HEK293 (cell line): ENCODE data around the gene SEZ6L.

Experiments used
- CTCF ChIA-PET: fragments of 350-600 bp; formaldehyde crosslinking; extraction: SDS; loops from one replicate; lab custom pipeline; 2021; ENCODE audit warnings: antibody characterized with exemption; lab: Yijun Ruan, JAX
- POLR2A ChIA-PET: fragments of 300-600 bp; formaldehyde crosslinking; extraction: SDS; loops from one replicate; lab custom pipeline; 2020; ENCODE audit warnings: antibody characterized with exemption, inconsistent platforms; lab: Yijun Ruan, JAX
- H3K27ac ChIP-seq: fragments of 200-500 bp; sonication (Bioruptor generic); 2 replicates; pipeline ENCODE4 v1.5.1; 2014; ENCODE audit warnings: low read depth, low read length, control low read depth, inconsistent platforms; ENCODE audit errors: extremely low read depth
- H3K36me3 ChIP-seq, 2 experiments: fragments of 200-500 bp in 1 of 2; sonication (Bioruptor generic) in 1 of 2; 1 replicate in 1 of 2; 2 replicates in 1 of 2; pipeline ENCODE4 v1.5.1; 2014 to 2017; ENCODE audit warnings: inconsistent platforms in 2 of 2, low read length in 2 of 2; ENCODE audit not compliant: control insufficient read depth in 2 of 2, insufficient read depth in 1 of 2
- H3K4me1 ChIP-seq: fragments of 200-500 bp; sonication (Bioruptor generic); 2 replicates; pipeline ENCODE4 v1.5.1; 2014; ENCODE audit warnings: mild to moderate bottlenecking, low read length, inconsistent platforms; ENCODE audit not compliant: control insufficient read depth, insufficient read depth
- H3K4me3 ChIP-seq: 2 replicates; pipeline ENCODE4 v1.5.1; 2011; ENCODE audit warnings: low read depth, mild to moderate bottlenecking, control low read depth, low read length, moderate library complexity
- H3K9me3 ChIP-seq: fragments of 200-500 bp; sonication (Bioruptor generic); 2 replicates; pipeline ENCODE4 v1.5.1; 2014; ENCODE audit warnings: low read depth, low read length, inconsistent platforms; ENCODE audit not compliant: control insufficient read depth, insufficient read depth
- ATF2 ChIP-seq: fragments of 450-650 bp; formaldehyde crosslinking; IDR thresholded peaks from 2 replicates; pipeline ENCODE4 v1.5.1; 2016; ENCODE audit warnings: missing biosample characterization, missing genetic modification characterization, low read depth
- GLIS1 ChIP-seq: fragments of 450-650 bp; formaldehyde crosslinking; IDR thresholded peaks from 2 replicates; pipeline ENCODE4 v1.5.1; 2016; ENCODE audit warnings: missing biosample characterization, missing genetic modification characterization
- KLF9 ChIP-seq: fragments of 450-650 bp; formaldehyde crosslinking; IDR thresholded peaks from 2 replicates; pipeline ENCODE4 v1.5.1; 2016; ENCODE audit warnings: missing biosample characterization, missing genetic modification characterization, low read depth
- ZBTB11 ChIP-seq: fragments of 450-650 bp; formaldehyde crosslinking; conservative IDR thresholded peaks from 2 replicates; pipeline ENCODE4 v1.5.1; 2016; ENCODE audit warnings: low read depth, missing biosample characterization, missing genetic modification characterization
- ZBTB21 ChIP-seq: fragments of 450-650 bp; formaldehyde crosslinking; IDR thresholded peaks from 2 replicates; pipeline ENCODE4 v1.5.1; 2017; ENCODE audit warnings: missing biosample characterization, missing genetic modification characterization
- ZFHX2 ChIP-seq: fragments of 450-650 bp; formaldehyde crosslinking; conservative IDR thresholded peaks from 2 replicates; pipeline ENCODE4 v1.5.1; 2016; ENCODE audit warnings: missing biosample characterization, missing genetic modification characterization
- ZNF133 ChIP-seq: fragments of 450-650 bp; formaldehyde crosslinking; IDR thresholded peaks from 2 replicates; pipeline ENCODE4 v1.5.1; 2016; ENCODE audit warnings: missing biosample characterization, missing genetic modification characterization
- ZNF394 ChIP-seq: fragments of 450-650 bp; formaldehyde crosslinking; IDR thresholded peaks from 2 replicates; pipeline ENCODE4 v1.5.1; 2016; ENCODE audit warnings: missing biosample characterization, missing genetic modification characterization, mild to moderate bottlenecking, moderate library complexity, borderline replicate concordance
- ZNF624 ChIP-seq: fragments of 450-650 bp; formaldehyde crosslinking; IDR thresholded peaks from 2 replicates; pipeline ENCODE4 v1.5.1; 2017; ENCODE audit warnings: missing biosample characterization, missing genetic modification characterization
- ZNF629 ChIP-seq: fragments of 450-650 bp; formaldehyde crosslinking; IDR thresholded peaks from 2 replicates; pipeline ENCODE4 v1.5.1; 2017; ENCODE audit warnings: missing biosample characterization, missing genetic modification characterization
- ZNF660 ChIP-seq: fragments of 450-650 bp; IDR thresholded peaks from 2 replicates; pipeline ENCODE4 v1.5.1; 2018; ENCODE audit warnings: missing biosample characterization, mild to moderate bottlenecking, missing genetic modification characterization

SEZ6L gene

GRCh38 chr22:26170795-26171580 is 1.7 kb downstream of the SEZ6L start (continued):
- TF ChIP-seq ZNF394 (tag by site-specific recombination), result no peak

- no peaks in the 10 kb centered on the region for H3K9me3 ChIP-seq
- TF ChIP-seq ZBTB11 (tag by site-specific recombination) (no peak), ZNF660 (tag by site-specific recombination) (0 out of 2 replicates have a peak, but pooled peaks have one; percentile 31)
- H3K4me1 ChIP-seq, result 0 out of 2 replicates have a peak, but pooled peaks cover 3% of the 10 kb centered on the region
- H3K36me3 ChIP-seq, result no peaks in the 10 kb centered on the region
- ChIA-PET POLR2A (no interaction called here), CTCF (interaction anchor here (0.5 to 2.7 kb wide), 54 partner anchors 9 to 845 kb away, joined by 3 to 22 read pairs (median 4); no protein-coding TSS in a partner anchor)
- no peak overlapping the region for H3K4me3 ChIP-seq
- no peak overlapping the region for H3K27ac ChIP-seq
These were observed 3.2 kb downstream of the SEZ6L start for GRCh38 chr22:26172389-26172990.

- CTCF ChIA-PET, result interaction anchor here (0.7 to 2.7 kb wide), 3 partner anchors 9 to 152 kb away, joined by 3 to 6 read pairs (median 3); no protein-coding TSS in a partner anchor
These were observed 5.0 kb downstream of the SEZ6L start for GRCh38 chr22:26174280-26174679.

GRCh38 chr22:26182723-26183122 is 13.5 kb downstream of the SEZ6L start:
- CTCF ChIA-PET, result interaction anchor here (0.6 to 3.8 kb wide), 3 partner anchors 8 to 635 kb away, joined by 3 to 22 read pairs (median 3); no protein-coding TSS in a partner anchor
- TF ChIP-seq ZBTB21 (tag by site-specific recombination) (no peak), ZNF624 (tag by site-specific recombination) (no peak), GLIS1 (tag by site-specific recombination) (peak; percentile 79), ATF2 (tag by site-specific recombination) (peak; percentile 76), KLF9 (tag by site-specific recombination) (0 out of 2 replicates have a peak, but pooled peaks have one; percentile 11), ZNF629 (tag by site-specific recombination) (0 out of 2 replicates have a peak, but pooled peaks have one; percentile 19)
- no peaks in the 10 kb centered on the region for H3K9me3 ChIP-seq
- H3K27ac ChIP-seq, result no peak overlapping the region
- no peaks in the 10 kb centered on the region for H3K36me3 ChIP-seq
- H3K4me3 ChIP-seq, result no peak overlapping the region
- H3K4me1 ChIP-seq, result no peaks in the 10 kb centered on the region
- POLR2A ChIA-PET, result no interaction called here

More at GRCh38 chr22:26174280-26174679, 5.0 kb downstream of the SEZ6L start:
- no peak overlapping the region for H3K27ac ChIP-seq
- POLR2A ChIA-PET, result no interaction called here
- peak; percentile 34 for TF ChIP-seq ZFHX2
- no peak for TF ChIP-seq ZNF133
- H3K9me3 ChIP-seq, result no peaks in the 10 kb centered on the region
- H3K4me3 ChIP-seq, result no peak overlapping the region
- 0 out of 2 replicates have a peak, but pooled peaks cover 3% of the 10 kb centered on the region for H3K4me1 ChIP-seq
- no peaks in the 10 kb centered on the region for H3K36me3 ChIP-seq
